Glutamatergic neuron (in vitro differentiated cells): ENCODE results near the gene NRCAM. TPM values are rescaled to one million over a fixed set of nuclear protein-coding genes. Genes with fewer than 3 reads are reported as not detected.

Experiments
- DNase-seq: peaks from one replicate; pipeline ENCODE4 v3.0.0; 2022
- H3K27ac Mint-ChIP-seq: one replicate; pipeline ENCODE4 v1.8.0; 2020; ENCODE audit warnings: mild to moderate bottlenecking, mixed read lengths, inconsistent platforms; ENCODE audit not compliant: unreplicated experiment
- H3K27me3 Mint-ChIP-seq: one replicate; pipeline ENCODE4 v1.8.0; 2020; ENCODE audit warnings: mild to moderate bottlenecking, moderate library complexity, mixed read lengths, inconsistent platforms; ENCODE audit not compliant: unreplicated experiment
- H3K36me3 Mint-ChIP-seq: one replicate; pipeline ENCODE4 v1.8.0; 2020; ENCODE audit warnings: mild to moderate bottlenecking, mixed read lengths, inconsistent platforms; ENCODE audit not compliant: unreplicated experiment
- H3K4me1 Mint-ChIP-seq: one replicate; pipeline ENCODE4 v1.8.0; 2020; ENCODE audit warnings: mild to moderate bottlenecking, low read depth, mixed read lengths, inconsistent platforms; ENCODE audit not compliant: unreplicated experiment
- H3K4me3 Mint-ChIP-seq: one replicate; pipeline ENCODE4 v1.8.0; 2020; ENCODE audit warnings: mild to moderate bottlenecking, mixed read lengths, inconsistent platforms; ENCODE audit not compliant: unreplicated experiment
- H3K9me3 Mint-ChIP-seq: one replicate; pipeline ENCODE4 v1.8.0; 2020; ENCODE audit warnings: mild to moderate bottlenecking, moderate library complexity, mixed read lengths, inconsistent platforms; ENCODE audit not compliant: unreplicated experiment
- CTCF ChIP-seq: fragments of 200-600 bp; sonication (generic); IDR thresholded peaks from one replicate; pipeline ENCODE4 v1.5.0; 2021; ENCODE audit not compliant: partially characterized antibody, unreplicated experiment
- total RNA-seq: library from RNA; stranded (reverse); fragmentation: NEBNext Ultra II Directional; extraction: Animal tissue kit (Norgen Biotek cat#: 25700); gene quantifications from one replicate; pipeline ENCODE4 v1.2.1, GENCODE V29; 2021; ENCODE audit not compliant: unreplicated experiment

NRCAM gene
- total RNA-seq, 1 donor from 2014 or later, result 120 TPM

GRCh38 chr7:108497082-108497725 is 41.0 kb upstream of the NRCAM start:
- Mint-ChIP-seq H3K9me3 (no peaks in the 10 kb centered on the region), H3K36me3 (no peaks in the 10 kb centered on the region), H3K4me1 (peaks cover 4% of the 10 kb centered on the region), H3K4me3 (no peak overlapping the region), H3K27me3 (peaks cover 1% of the 10 kb centered on the region), H3K27ac (no peak overlapping the region)
- peak; percentile 39 for DNase-seq
- TF ChIP-seq CTCF, result peak; percentile 88

- Mint-ChIP-seq H3K4me1 (no peaks in the 10 kb centered on the region), H3K27me3 (no peaks in the 10 kb centered on the region), H3K36me3 (no peaks in the 10 kb centered on the region), H3K9me3 (no peaks in the 10 kb centered on the region), H3K4me3 (no peak overlapping the region), H3K27ac (peak overlapping the region; percentile 1)
- no peak for DNase-seq
- TF ChIP-seq CTCF, result no peak
Measured at GRCh38 chr7:108492742-108493141, 36.5 kb upstream of the NRCAM start.

GRCh38 chr7:108488768-108489538 is 32.7 kb upstream of the NRCAM start:
- Mint-ChIP-seq H3K4me1 (no peaks in the 10 kb centered on the region), H3K36me3 (no peaks in the 10 kb centered on the region), H3K4me3 (no peak overlapping the region), H3K27ac (no peak overlapping the region), H3K27me3 (no peaks in the 10 kb centered on the region), H3K9me3 (no peaks in the 10 kb centered on the region)
- DNase-seq, result no peak
- no peak for TF ChIP-seq CTCF

- no peaks in the 10 kb centered on the region for H3K4me1 Mint-ChIP-seq
- H3K9me3 Mint-ChIP-seq, result no peaks in the 10 kb centered on the region
- no peak overlapping the region for H3K4me3 Mint-ChIP-seq
- no peak for DNase-seq
- H3K36me3 Mint-ChIP-seq, result no peaks in the 10 kb centered on the region
- no peak for TF ChIP-seq CTCF
- H3K27me3 Mint-ChIP-seq, result no peaks in the 10 kb centered on the region
- no peak overlapping the region for H3K27ac Mint-ChIP-seq
Measured at GRCh38 chr7:108487646-108488045, 31.4 kb upstream of the NRCAM start.
